Spleen (tissue), 11 donors: Measurements from ENCODE around the gene TSNAX. TPM values are rescaled to one million over a fixed set of nuclear protein-coding genes. Genes with fewer than 3 reads are reported as not detected.

Experiments used
- DNase-seq: peaks from one replicate; pipeline ENCODE4 v3.0.0-alpha.2; 2020
- H3K27ac ChIP-seq, 8 donors: fragments of 200-600 bp; sonication (generic) in 7 of 8; 1 replicate in 4 of 8; 2 replicates in 4 of 8; pipeline versions ENCODE4 v1.5.0 to v1.8.0; 2016 to 2021; ENCODE audit warnings: inconsistent platforms in 4 of 8, mild to moderate bottlenecking in 4 of 8, moderate library complexity in 1 of 8
- H3K27me3 ChIP-seq, 7 donors: fragments of 200-600 bp; sonication (generic) in 6 of 7; replicated peaks in 1 of 7; 1 replicate in 4 of 7; 2 replicates in 3 of 7; pipeline versions ENCODE4 v1.5.0 to v1.8.0; 2016 to 2021; ENCODE audit warnings: inconsistent platforms in 3 of 7, mild to moderate bottlenecking in 1 of 7
- H3K36me3 ChIP-seq, 6 donors: fragments of 200-600 bp; sonication (generic) in 5 of 6; 1 replicate in 4 of 6; 2 replicates in 2 of 6; pipeline versions ENCODE4 v1.5.0 to v1.8.0; 2016 to 2021; ENCODE audit warnings: inconsistent platforms in 2 of 6
- H3K4me1 ChIP-seq, 6 donors: fragments of 200-600 bp; sonication (generic) in 5 of 6; 1 replicate in 3 of 6; 2 replicates in 3 of 6; pipeline versions ENCODE4 v1.5.0 to v1.8.0; 2016 to 2021; ENCODE audit warnings: inconsistent platforms in 3 of 6
- H3K4me3 ChIP-seq, 8 donors: fragments of 200-600 bp; sonication (generic) in 7 of 8; 1 replicate in 4 of 8; 2 replicates in 4 of 8; pipeline versions ENCODE4 v1.5.0 to v1.8.0; 2016 to 2021; ENCODE audit warnings: inconsistent platforms in 4 of 8, mild to moderate bottlenecking in 4 of 8, moderate library complexity in 2 of 8
- H3K9me3 ChIP-seq, 8 donors: fragments of 200-600 bp; sonication (generic) in 7 of 8; 1 replicate in 4 of 8; 2 replicates in 4 of 8; pipeline versions ENCODE4 v1.5.0 to v1.8.0; 2016 to 2021; ENCODE audit warnings: inconsistent platforms in 4 of 8
- CTCF ChIP-seq, 11 experiments: fragments of 200-600 bp in 7 of 11; fragments of 450-650 bp in 4 of 11; sonication (generic) in 4 of 11; IDR thresholded peaks in 8 of 11; conservative IDR thresholded peaks in 3 of 11; 1 replicate in 7 of 11; 2 replicates in 4 of 11; pipeline versions ENCODE4 v1.4.0 to v1.8.0; 2016 to 2021; ENCODE audit warnings: antibody characterized with exemption in 11 of 11, inconsistent platforms in 4 of 11, mild to moderate bottlenecking in 1 of 11
- POLR2A ChIP-seq, 3 donors: fragments of 450-650 bp; IDR thresholded peaks; one replicate each; pipeline ENCODE4 v1.5.1; 2017; ENCODE audit warnings: antibody characterized with exemption in 3 of 3, mild to moderate bottlenecking in 1 of 3
- POLR2AphosphoS5 ChIP-seq, 3 donors: sonication (generic); formaldehyde crosslinking; IDR thresholded peaks; one replicate each; pipeline ENCODE4 v1.5.1; 2017; ENCODE audit warnings: antibody characterized with exemption in 3 of 3
- WGBS, 5 donors: extraction: QIAGEN DNeasy Blood & Tissue Kit in 3 of 5; methylation state at CpG; one replicate each; pipeline versions ENCODE4 v1.1.5 to v1.1.7; 2013 to 2018; 5-methylcytosine and 5-hydroxymethylcytosine counted together
- intact Hi-C: fragments of 100-400 bp; cut with DNase I; formaldehyde crosslinking; loops from one replicate; pipeline ENCODE4 v1.15.0; 2023; ENCODE audit warnings: low total_unique reads
- polyA plus RNA-seq, 3 donors: library from polyadenylated mRNA; stranded (reverse); fragments of 200-250 nt; gene quantifications; one replicate each; pipeline ENCODE4 v1.2.1, GENCODE V29; 2013
- total RNA-seq, 7 donors: library from RNA; depleted of rRNA in 3 of 7; stranded (reverse); fragments of >200 nt in 3 of 7; fragmentation: NEBNext Ultra II Directional in 4 of 7; extraction: Animal tissue kit (Norgen Biotek cat#: 25700) in 4 of 7; gene quantifications; one replicate each; pipeline versions ENCODE4 v1.1.0 to v1.2.1, GENCODE V29; 2016 to 2021
- donor health status: healthy with polysubstance abuse.
- donor health status: DM: no; HTN: no; CAD: no; lungs with moderate emphysema.
- donor health status: DM: no; HTN: no; CAD: no.
- donor health status: Bipolar disorder and iron deficiency.
- donor health status: healthy.
- donor health status: DM: no; HTN: no; CAD: no.
- donor health status: DM: yes; HTN: yes; CAD: no.

Gene TSNAX
- total and polyA plus RNA-seq, 10 donors = 14.0 to 61.8 (median 48.0) TPM

GRCh38 chr1:231605149-231606100 lies 77.0 kb downstream of the TSNAX start:
- TF ChIP-seq CTCF (IDR thresholded peaks at IDR 0.05 in 8 of 11, conservative IDR thresholded peaks at IDR 0.05 in 3 of 11) (no peak), POLR2AphosphoS5 (IDR thresholded peaks at IDR 0.05) (no peak), POLR2A (IDR thresholded peaks at IDR 0.05) (no peak)
- intact Hi-C loops = no loop called here
- no peak overlapping the region for H3K4me3 ChIP-seq
- no peaks in the 10 kb centered on the region for H3K9me3 ChIP-seq
- no peak overlapping the region for H3K27ac ChIP-seq
- H3K36me3 ChIP-seq = no peaks in the 10 kb centered on the region
- peaks cover 0 to 47% (median 11%) of the 10 kb centered on the region in 6 donors for H3K4me1 ChIP-seq
- WGBS, 5 donors = 55 to 74% (median 65%) methylated on average over 8 of the region's 8 CpGs
- no peak for DNase-seq
- no peaks in the 10 kb centered on the region for H3K27me3 ChIP-seq

GRCh38 chr1:231606712-231607111 lies 78.2 kb downstream of the TSNAX start:
- H3K27ac ChIP-seq = no peak overlapping the region
- H3K36me3 ChIP-seq = no peaks in the 10 kb centered on the region
- H3K9me3 ChIP-seq = no peaks in the 10 kb centered on the region
- peaks cover 4 to 47% (median 12%) of the 10 kb centered on the region in 6 donors for H3K4me1 ChIP-seq
- 81 to 89% (median 84%) methylated on average over 4 of the region's 4 CpGs for WGBS, 5 donors
- no peak overlapping the region for H3K4me3 ChIP-seq
- TF ChIP-seq POLR2A (IDR thresholded peaks at IDR 0.05) = no peak
- no peak for TF ChIP-seq POLR2AphosphoS5 (IDR thresholded peaks at IDR 0.05)
- no peak for TF ChIP-seq CTCF (IDR thresholded peaks at IDR 0.05 in 8 of 11, conservative IDR thresholded peaks at IDR 0.05 in 3 of 11)
- H3K27me3 ChIP-seq = no peaks in the 10 kb centered on the region
- no peak for DNase-seq
- intact Hi-C loops = no loop called here

GRCh38 chr1:231610388-231610787 lies 81.9 kb downstream of the TSNAX start:
- Histone ChIP-seq H3K4me1 (peaks cover 24 to 63% (median 41%) of the 10 kb centered on the region in 6 donors), H3K27me3 (no peaks in the 10 kb centered on the region), H3K36me3 (no peaks in the 10 kb centered on the region), H3K27ac (no peak overlapping the region), H3K4me3 (no peak overlapping the region), H3K9me3 (peaks cover 0 to 6% (median 0%) of the 10 kb centered on the region in 8 donors)
- 78 to 85% (median 83%) methylated on average over 2 of the region's 2 CpGs for WGBS, 5 donors
- TF ChIP-seq POLR2A (IDR thresholded peaks at IDR 0.05) = no peak
- intact Hi-C loops = no loop called here
- no peak for DNase-seq

- Histone ChIP-seq H3K27me3 (no peaks in the 10 kb centered on the region), H3K27ac (peak overlapping the region in 4 of 8 donors; percentile 81 to 90 (median 88)), H3K4me3 (no peak overlapping the region), H3K4me1 (peaks cover 24 to 64% (median 41%) of the 10 kb centered on the region in 6 donors), H3K36me3 (no peaks in the 10 kb centered on the region), H3K9me3 (peaks cover 0 to 6% (median 0%) of the 10 kb centered on the region in 8 donors)
- 71 to 85% (median 78%) methylated on average over 5 of the region's 5 CpGs for WGBS, 5 donors
- DNase-seq = no peak
- intact Hi-C loops = no loop called here
- TF ChIP-seq CTCF (IDR thresholded peaks at IDR 0.05 in 8 of 11, conservative IDR thresholded peaks at IDR 0.05 in 3 of 11) (no peak), POLR2AphosphoS5 (IDR thresholded peaks at IDR 0.05) (no peak), POLR2A (IDR thresholded peaks at IDR 0.05) (no peak)
These were observed 82.6 kb downstream of the TSNAX start for GRCh38 chr1:231611111-231611510.
